Erythroblast (primary cell): ENCODE results near the gene GARIN5A.

Source experiments
- GATA1 ChIP-seq: IDR thresholded peaks from 2 replicates; pipeline ENCODE4 v1.6.1; 2011; ENCODE audit warnings: low read depth, mild to moderate bottlenecking, control low read depth, low read length, moderate library complexity
- POLR2A ChIP-seq: IDR thresholded peaks from 2 replicates; pipeline ENCODE4 v1.6.1; 2011; ENCODE audit warnings: mild to moderate bottlenecking, low read length

GRCh38 chr19:50461066-50461875 lies 15.4 kb downstream of the GARIN5A start:
- TF ChIP-seq POLR2A, result no peak
- no peak for TF ChIP-seq GATA1
